ENCODE measurements around the gene SHANK2.

DNA sequence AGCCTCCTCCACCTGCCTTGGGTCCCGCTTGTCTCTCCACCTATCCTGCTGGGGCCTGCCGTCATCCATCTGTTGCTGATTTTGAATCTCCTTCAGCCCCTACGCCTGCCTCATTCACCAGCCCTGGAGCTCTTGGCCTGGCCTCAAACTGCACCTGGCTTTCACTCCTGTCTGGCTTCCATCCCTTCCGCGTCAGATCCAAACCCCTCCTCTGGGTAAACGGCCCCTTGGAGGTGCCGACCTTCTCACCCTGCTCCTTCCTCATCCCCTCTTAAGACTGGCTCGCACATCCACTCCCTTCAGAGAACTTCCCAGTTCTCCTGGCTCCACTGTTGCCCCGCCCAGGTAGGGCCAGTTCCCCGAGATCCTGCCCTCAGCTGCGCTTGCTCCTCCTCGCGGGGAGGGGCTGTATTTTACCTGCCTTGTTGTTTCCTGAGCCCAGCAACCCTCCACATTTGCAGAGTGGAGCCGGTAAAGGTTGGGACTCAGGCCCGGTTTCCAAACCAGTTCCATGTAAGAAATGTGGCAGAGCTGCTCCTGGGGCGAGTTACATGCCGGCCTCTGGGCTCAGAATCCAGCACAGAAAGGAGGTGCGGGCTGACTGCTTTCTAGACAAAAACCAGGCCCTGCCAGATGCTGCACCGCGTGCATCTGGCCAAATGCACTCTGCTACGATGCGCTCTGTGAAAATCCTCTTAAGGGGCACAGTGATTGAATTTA is 13.9 kb upstream of the SHANK2 start:
- TF ChIP-seq, protein P1, sequence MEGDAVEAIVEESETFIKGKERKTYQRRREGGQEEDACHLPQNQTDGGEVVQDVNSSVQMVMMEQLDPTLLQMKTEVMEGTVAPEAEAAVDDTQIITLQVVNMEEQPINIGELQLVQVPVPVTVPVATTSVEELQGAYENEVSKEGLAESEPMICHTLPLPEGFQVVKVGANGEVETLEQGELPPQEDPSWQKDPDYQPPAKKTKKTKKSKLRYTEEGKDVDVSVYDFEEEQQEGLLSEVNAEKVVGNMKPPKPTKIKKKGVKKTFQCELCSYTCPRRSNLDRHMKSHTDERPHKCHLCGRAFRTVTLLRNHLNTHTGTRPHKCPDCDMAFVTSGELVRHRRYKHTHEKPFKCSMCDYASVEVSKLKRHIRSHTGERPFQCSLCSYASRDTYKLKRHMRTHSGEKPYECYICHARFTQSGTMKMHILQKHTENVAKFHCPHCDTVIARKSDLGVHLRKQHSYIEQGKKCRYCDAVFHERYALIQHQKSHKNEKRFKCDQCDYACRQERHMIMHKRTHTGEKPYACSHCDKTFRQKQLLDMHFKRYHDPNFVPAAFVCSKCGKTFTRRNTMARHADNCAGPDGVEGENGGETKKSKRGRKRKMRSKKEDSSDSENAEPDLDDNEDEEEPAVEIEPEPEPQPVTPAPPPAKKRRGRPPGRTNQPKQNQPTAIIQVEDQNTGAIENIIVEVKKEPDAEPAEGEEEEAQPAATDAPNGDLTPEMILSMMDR (IDR thresholded peaks at IDR 0.05) = no peak
- TF ChIP-seq EZH2 (IDR thresholded peaks at IDR 0.05) = no peak
- no peak for TF ChIP-seq EZH2phosphoT487 (IDR thresholded peaks at IDR 0.05)
